B cell (primary cell): ENCODE measurements around the gene FAAH2. TPM values are rescaled to one million over a fixed set of nuclear protein-coding genes. Genes with fewer than 3 reads are reported as not detected.

Experiments
- ATAC-seq: fragments of 200-7000 bp; cut with Tn5 transposase; one replicate; pipeline ENCODE4 v1.10.0; 2021; ENCODE audit warnings: low read depth, mild to moderate bottlenecking, moderate number of reproducible peaks, moderate library complexity
- CTCF ChIA-PET: fragments of 350-600 bp; sonication (Branson Sonifier 250); formaldehyde crosslinking; loops from one replicate; lab custom pipeline; 2021; ENCODE audit warnings: antibody characterized with exemption, inconsistent platforms; lab: Charles Lee
- POLR2A ChIA-PET: fragments of 350-600 bp; sonication (Branson Sonifier 250); formaldehyde crosslinking; loops from one replicate; lab custom pipeline; 2021; ENCODE audit warnings: antibody characterized with exemption; lab: Charles Lee
- DNase-seq: peaks from one replicate; pipeline ENCODE4 v3.0.0; 2013
- H2AFZ ChIP-seq: 2 replicates; pipeline ENCODE4 v1.6.1; 2012; ENCODE audit warnings: mild to moderate bottlenecking, low read depth, low read length; ENCODE audit not compliant: insufficient read depth, poor library complexity, severe bottlenecking
- H3K27ac ChIP-seq, 2 donors: 1 replicate in 1 of 2; 2 replicates in 1 of 2; pipeline ENCODE4 v1.5.1; 2012 to 2013; ENCODE audit warnings: low read length in 2 of 2, mild to moderate bottlenecking in 2 of 2, moderate library complexity in 1 of 2
- H3K27me3 ChIP-seq, 4 experiments: fragments of 200-600 bp in 1 of 4; sonication (generic) in 1 of 4; replicated peaks in 1 of 4; 1 replicate in 2 of 4; 2 replicates in 2 of 4; pipeline versions ENCODE4 v1.6.1 to v1.7.0; 2013 to 2016; ENCODE audit warnings: low read length in 3 of 4, mild to moderate bottlenecking in 2 of 4, mixed read lengths in 1 of 4, moderate library complexity in 1 of 4; ENCODE audit not compliant: insufficient read depth in 4 of 4, control insufficient read depth in 3 of 4; ENCODE audit errors: control extremely low read depth in 1 of 4
- H3K36me3 ChIP-seq, 2 experiments: replicated peaks in 1 of 2; 1 replicate in 1 of 2; 2 replicates in 1 of 2; pipeline versions ENCODE4 v1.6.1 to v1.7.1; 2013; ENCODE audit warnings: low read length in 1 of 2; ENCODE audit not compliant: insufficient read depth in 2 of 2, control insufficient read depth in 1 of 2; ENCODE audit errors: control extremely low read depth in 1 of 2, extremely low read depth in 1 of 2
- H3K4me1 ChIP-seq, 2 donors: fragments of 200-600 bp in 1 of 2; sonication (generic) in 1 of 2; 1 replicate in 1 of 2; 2 replicates in 1 of 2; pipeline versions ENCODE4 v1.5.1 to v1.6.1; 2013 to 2017; ENCODE audit warnings: low read length in 2 of 2; ENCODE audit not compliant: control insufficient read depth in 2 of 2, insufficient read depth in 2 of 2
- H3K4me2 ChIP-seq: replicated peaks from 2 replicates; pipeline ENCODE3; 2012; ENCODE audit warnings: mild to moderate bottlenecking, low read depth, low read length; ENCODE audit not compliant: poor library complexity, severe bottlenecking
- H3K4me3 ChIP-seq, 5 experiments: fragments of 200-600 bp in 1 of 5; sonication (generic) in 1 of 5; 1 replicate in 3 of 5; 2 replicates in 2 of 5; pipeline versions ENCODE4 v1.5.1 to v1.7.0; 2011 to 2016; ENCODE audit warnings: low read length in 4 of 5, mild to moderate bottlenecking in 4 of 5, low read depth in 2 of 5, control low read depth in 1 of 5, moderate library complexity in 1 of 5; ENCODE audit not compliant: insufficient read depth in 1 of 5; ENCODE audit errors: control extremely low read depth in 1 of 5, extremely low read depth in 1 of 5
- H3K79me2 ChIP-seq: fragments of 200-600 bp; sonication (generic); one replicate; pipeline ENCODE4 v1.6.0; 2016; ENCODE audit warnings: low read length; ENCODE audit not compliant: control insufficient read depth, insufficient read depth
- H3K9ac ChIP-seq: fragments of 200-600 bp; sonication (generic); 2 replicates; pipeline ENCODE4 v1.6.1; 2017; ENCODE audit warnings: mild to moderate bottlenecking, low read length, moderate library complexity
- H3K9me3 ChIP-seq, 3 donors: one replicate each; pipeline versions ENCODE4 v1.6.1 to v1.7.1; 2013; ENCODE audit warnings: low read length in 2 of 3; ENCODE audit not compliant: control insufficient read depth in 2 of 3, insufficient read depth in 1 of 3; ENCODE audit errors: control extremely low read depth in 1 of 3
- H4K20me1 ChIP-seq: 2 replicates; pipeline ENCODE4 v1.6.0; 2012; ENCODE audit warnings: mild to moderate bottlenecking, low read length; ENCODE audit not compliant: insufficient read depth, control insufficient read depth, poor library complexity, severe bottlenecking
- H3K27ac Mint-ChIP-seq: one replicate; pipeline ENCODE4 v1.8.0; 2021; ENCODE audit warnings: mixed read lengths
- H3K27me3 Mint-ChIP-seq: one replicate; pipeline ENCODE4 v1.8.0; 2021; ENCODE audit warnings: mixed read lengths
- H3K4me1 Mint-ChIP-seq: one replicate; pipeline ENCODE4 v1.8.0; 2021; ENCODE audit warnings: mixed read lengths
- H3K4me3 Mint-ChIP-seq: one replicate; pipeline ENCODE4 v1.8.0; 2021; ENCODE audit warnings: mixed read lengths
- H3K9me3 Mint-ChIP-seq: one replicate; pipeline ENCODE4 v1.8.0; 2022; ENCODE audit warnings: mixed read lengths; ENCODE audit not compliant: insufficient read depth
- EZH2 ChIP-seq: IDR thresholded peaks from 2 replicates; pipeline ENCODE4 v1.6.1; 2012; ENCODE audit warnings: borderline replicate concordance, low read depth, mild to moderate bottlenecking, moderate library complexity, low read length; ENCODE audit not compliant: insufficient read depth, poor library complexity, severe bottlenecking
- WGBS: methylation state at CpG from one replicate; pipeline ENCODE4 v1.1.5; 2013; ENCODE audit warnings: missing lambda C conversion rate; ENCODE audit not compliant: insufficient coverage; 5-methylcytosine and 5-hydroxymethylcytosine counted together
- intact Hi-C: fragments of 100-400 bp; cut with micrococcal nuclease; formaldehyde crosslinking; loops from one replicate; pipeline ENCODE4 v1.10.0; 2022
- polyA plus RNA-seq: library from polyadenylated mRNA; depleted of rRNA; stranded (reverse); fragments of >200 nt; gene quantifications from 2 replicates; pipeline ENCODE4 v1.2.3, GENCODE V29; 2012
- total RNA-seq, 2 donors: library from RNA; stranded (reverse); fragments of 120-200 nt in 1 of 2; gene quantifications; 1 replicate in 1 of 2; 2 replicates in 1 of 2; pipeline versions ENCODE4 v1.2.3 to v1.2.4, GENCODE V29; 2013 to 2022
- TF ChIP-seq, protein P1 (sequence below): fragments of 200-600 bp; IDR thresholded peaks from one replicate; pipeline ENCODE4 v1.8.0; 2022; ENCODE audit warnings: antibody characterized with exemption, mild to moderate bottlenecking

FAAH2 gene
- total and polyA plus RNA-seq, 2 donors (not counting 1 experiment from before 2014, with no cell fraction given): 0.85 to 18.0 TPM

- Histone ChIP-seq H3K27me3 (no peaks in the 10 kb centered on the region), H3K4me3 (no peak overlapping the region), H3K36me3 (no peaks in the 10 kb centered on the region), H3K4me2 (no peak overlapping the region), H3K9ac (no peak overlapping the region), H4K20me1 (no peaks in the 10 kb centered on the region), H3K79me2 (no peaks in the 10 kb centered on the region), H3K4me1 (no peaks in the 10 kb centered on the region), H3K9me3 (no peaks in the 10 kb centered on the region), H2AFZ (no peak overlapping the region), H3K27ac (no peak overlapping the region)
- DNase-seq (no peak), ATAC-seq (no peak)
- POLR2A ChIA-PET: no interaction called here
- Mint-ChIP-seq H3K4me1 (no peaks in the 10 kb centered on the region), H3K9me3 (no peaks in the 10 kb centered on the region), H3K27me3 (no peaks in the 10 kb centered on the region), H3K4me3 (no peak overlapping the region), H3K27ac (no peak overlapping the region)
- intact Hi-C loops: no loop called here
- WGBS: 86% methylated on average over 1 of the region's 2 CpGs
- no peak for TF ChIP-seq EZH2
- TF ChIP-seq, protein P1, sequence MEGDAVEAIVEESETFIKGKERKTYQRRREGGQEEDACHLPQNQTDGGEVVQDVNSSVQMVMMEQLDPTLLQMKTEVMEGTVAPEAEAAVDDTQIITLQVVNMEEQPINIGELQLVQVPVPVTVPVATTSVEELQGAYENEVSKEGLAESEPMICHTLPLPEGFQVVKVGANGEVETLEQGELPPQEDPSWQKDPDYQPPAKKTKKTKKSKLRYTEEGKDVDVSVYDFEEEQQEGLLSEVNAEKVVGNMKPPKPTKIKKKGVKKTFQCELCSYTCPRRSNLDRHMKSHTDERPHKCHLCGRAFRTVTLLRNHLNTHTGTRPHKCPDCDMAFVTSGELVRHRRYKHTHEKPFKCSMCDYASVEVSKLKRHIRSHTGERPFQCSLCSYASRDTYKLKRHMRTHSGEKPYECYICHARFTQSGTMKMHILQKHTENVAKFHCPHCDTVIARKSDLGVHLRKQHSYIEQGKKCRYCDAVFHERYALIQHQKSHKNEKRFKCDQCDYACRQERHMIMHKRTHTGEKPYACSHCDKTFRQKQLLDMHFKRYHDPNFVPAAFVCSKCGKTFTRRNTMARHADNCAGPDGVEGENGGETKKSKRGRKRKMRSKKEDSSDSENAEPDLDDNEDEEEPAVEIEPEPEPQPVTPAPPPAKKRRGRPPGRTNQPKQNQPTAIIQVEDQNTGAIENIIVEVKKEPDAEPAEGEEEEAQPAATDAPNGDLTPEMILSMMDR: no peak
- CTCF ChIA-PET: no interaction called here
Measured at GRCh38 chrX:57447856-57448255, 161.3 kb downstream of the FAAH2 start.

- ChIA-PET POLR2A (no interaction called here), CTCF (no interaction called here)
- H3K36me3 ChIP-seq: no peaks in the 10 kb centered on the region
- H3K9me3 ChIP-seq: peaks cover 0 to 3% (median 0%) of the 10 kb centered on the region in 3 donors
- no peak overlapping the region for H2AFZ ChIP-seq
- H3K4me2 ChIP-seq: no peak overlapping the region
- ATAC-seq (no peak), DNase-seq (no peak)
- H3K4me3 ChIP-seq: no peak overlapping the region
- H3K79me2 ChIP-seq: no peaks in the 10 kb centered on the region
- H3K27ac Mint-ChIP-seq: no peak overlapping the region
- no peak overlapping the region for H3K27ac ChIP-seq
- no peaks in the 10 kb centered on the region for H4K20me1 ChIP-seq
- no peak overlapping the region for H3K9ac ChIP-seq
- H3K4me3 Mint-ChIP-seq: no peak overlapping the region
- no peaks in the 10 kb centered on the region for H3K4me1 ChIP-seq
- no CpG with 5 or more reads among the region's 3 CpGs for WGBS
- H3K27me3 Mint-ChIP-seq: no peaks in the 10 kb centered on the region
- no peak for TF ChIP-seq EZH2
- TF ChIP-seq, protein P1: no peak
- H3K9me3 Mint-ChIP-seq: no peaks in the 10 kb centered on the region
- H3K4me1 Mint-ChIP-seq: no peaks in the 10 kb centered on the region
- H3K27me3 ChIP-seq: no peaks in the 10 kb centered on the region
- intact Hi-C loops: loop anchor here (10.0 kb wide), 1 partner anchor 457 kb away; the partner anchor contains the start of gene SPIN3
Measured at GRCh38 chrX:57451426-57452020, 165.0 kb downstream of the FAAH2 start.
